ENCODE measurements around the gene SDR42E1. TPM values are rescaled to one million over a fixed set of nuclear protein-coding genes. Genes with fewer than 3 reads are reported as not detected.

Gene SDR42E1
- total and polyA plus RNA-seq, 2 donors (not counting 3 experiments of a cell fraction or from before 2014, with no cell fraction given): 0.08 TPM; not detected in 1

GRCh38 chr16:81942007-81942601 lies 69.2 kb downstream of the SDR42E1 start:
- ChIA-PET CTCF (interaction anchor here (1.4 to 8.5 kb wide), 6 partner anchors 11 to 289 kb away, joined by 4 to 171 read pairs (median 29); no protein-coding TSS in a partner anchor), POLR2A (no interaction called here)
- intact Hi-C loops (cut with micrococcal nuclease): loop anchor here (10.0 kb wide), 1 partner anchor 513 kb away; no protein-coding TSS in a partner anchor
- no TSS peak for BruUV-seq (replicated peaks)
- no peaks in the 10 kb centered on the region for H3K27me3 ChIP-seq (ENCODE audit: control insufficient read depth in 2 of 2, insufficient read depth in 2 of 2, low read length in 2 of 2)
- DNase-seq (ENCODE audit: low read depth, low spot score) (no peak), FAIRE-seq (no peak)
- dilution Hi-C loops (cut with MboI; ENCODE audit: extremely low pct_ligation_motif_present, low sequenced_read_pairs): no loop called here
- H3K9me3 ChIP-seq (replicated peaks; ENCODE audit: control insufficient read depth, insufficient read depth, low read length): no peaks in the 10 kb centered on the region
- no peak for TF ChIP-seq FOS (IDR thresholded peaks at IDR 0.05; ENCODE audit: borderline replicate concordance, insufficient read depth, low read length)
- no peak for TF ChIP-seq MAX (IDR thresholded peaks at IDR 0.05; ENCODE audit: insufficient read depth, insufficient read length)
- TF ChIP-seq JUN (IDR thresholded peaks at IDR 0.05; ENCODE audit: borderline replicate concordance, insufficient read depth, insufficient read length, low read depth): no peak
- no peak for TF ChIP-seq POLR2AphosphoS5 (IDR thresholded peaks at IDR 0.05; ENCODE audit: insufficient read depth, low read depth, low read length)
- no peak for TF ChIP-seq GATA2 (IDR thresholded peaks at IDR 0.05; ENCODE audit: insufficient read depth, insufficient read length, low read depth, low read length)
- no peak for TF ChIP-seq EZH2 (IDR thresholded peaks at IDR 0.05; ENCODE audit: borderline replicate concordance, low read depth, low read length, severe bottlenecking)
- no peak for TF ChIP-seq POLR2A (IDR thresholded peaks at IDR 0.05; ENCODE audit: low read depth, low read length)
- no peak for TF ChIP-seq MYC (IDR thresholded peaks at IDR 0.05; ENCODE audit: low read depth, low read length)
- no peak for TF ChIP-seq CTCF (IDR thresholded peaks at IDR 0.05; ENCODE audit: extremely low read depth in 1 of 2, insufficient read depth in 1 of 2, low read depth in 1 of 2, low read length in 2 of 2)
- no peaks in the 10 kb centered on the region for H3K9me1 ChIP-seq (replicated peaks; ENCODE audit: control insufficient read depth, extremely low read depth, insufficient read depth, low read length)
- H3K9ac ChIP-seq (replicated peaks; ENCODE audit: extremely low read depth, insufficient read depth, low read length): no peak overlapping the region
- H3K79me2 ChIP-seq (ENCODE audit: control insufficient read depth, insufficient read depth, low read length): no peaks in the 10 kb centered on the region
- H3K4me3 ChIP-seq (replicated peaks in 1 of 3; ENCODE audit: insufficient read depth in 1 of 3, low read depth in 1 of 3, low read length in 3 of 3): no peak overlapping the region
- H3K36me3 ChIP-seq (ENCODE audit: control insufficient read depth in 2 of 2, extremely low read depth in 1 of 2, insufficient read depth in 2 of 2, low read length in 2 of 2): no peaks in the 10 kb centered on the region
- no peaks in the 10 kb centered on the region for H4K20me1 ChIP-seq (replicated peaks; ENCODE audit: control insufficient read depth, extremely low read depth, insufficient read depth, low read length)
- no peak overlapping the region for H3K4me2 ChIP-seq (ENCODE audit: insufficient read depth, low read length)
- H2AFZ ChIP-seq (ENCODE audit: low read depth, low read length): no peak overlapping the region
- H3K4me1 ChIP-seq (ENCODE audit: control insufficient read depth, extremely low read depth, insufficient read depth, low read length): no peaks in the 10 kb centered on the region
- H3K27ac ChIP-seq (ENCODE audit: insufficient read depth, low read depth, low read length): no peak overlapping the region
